Erythroblast (primary cell): ENCODE results near the gene B3GALT4.

ENCODE experiments used
- GATA1 ChIP-seq: IDR thresholded peaks from 2 replicates; pipeline ENCODE4 v1.6.1; 2011; ENCODE audit warnings: low read depth, mild to moderate bottlenecking, control low read depth, low read length, moderate library complexity
- POLR2A ChIP-seq: IDR thresholded peaks from 2 replicates; pipeline ENCODE4 v1.6.1; 2011; ENCODE audit warnings: mild to moderate bottlenecking, low read length

- TF ChIP-seq POLR2A: no peak
- TF ChIP-seq GATA1: no peak
Observed at GRCh38 chr6:33247977-33248642, 28.8 kb upstream of the B3GALT4 start.
